Thoracic aorta (tissue), 2 donors: ENCODE data around the gene AXIN1. TPM values are rescaled to one million over a fixed set of nuclear protein-coding genes. Genes with fewer than 3 reads are reported as not detected.

ENCODE experiments used
- ATAC-seq: fragments of 150-250 bp; one replicate; pipeline ENCODE4 v1.8.0; 2017; ENCODE audit warnings: low read depth; ENCODE audit not compliant: insufficient number of reproducible peaks, low FRiP score
- DNase-seq: peaks from one replicate; pipeline ENCODE4 v3.0.0-alpha.2; 2020; ENCODE audit warnings: low spot score
- H3K27ac ChIP-seq, 2 donors: fragments of 200-600 bp; sonication (generic); 1 replicate in 1 of 2; 2 replicates in 1 of 2; pipeline ENCODE4 v1.5.1; 2016; ENCODE audit warnings: mild to moderate bottlenecking in 2 of 2, moderate library complexity in 2 of 2
- H3K27me3 ChIP-seq: fragments of 200-600 bp; sonication (generic); replicated peaks from 2 replicates; pipeline ENCODE4 v1.6.0; 2016; ENCODE audit warnings: mild to moderate bottlenecking; ENCODE audit not compliant: insufficient read depth
- H3K36me3 ChIP-seq: fragments of 200-600 bp; sonication (generic); one replicate; pipeline ENCODE4 v1.5.1; 2016
- H3K4me1 ChIP-seq, 2 donors: fragments of 200-600 bp; sonication (generic); 1 replicate in 1 of 2; 2 replicates in 1 of 2; pipeline versions ENCODE4 v1.5.1 to v1.6.0; 2016; ENCODE audit warnings: low read depth in 2 of 2, mild to moderate bottlenecking in 1 of 2; ENCODE audit not compliant: control insufficient read depth in 1 of 2
- H3K4me3 ChIP-seq: fragments of 200-600 bp; sonication (generic); 2 replicates; pipeline ENCODE4 v1.5.1; 2016; ENCODE audit warnings: mild to moderate bottlenecking
- H3K9me3 ChIP-seq: fragments of 200-600 bp; sonication (generic); 2 replicates; pipeline ENCODE4 v1.5.1; 2016
- total RNA-seq, 2 donors: library from RNA; depleted of rRNA; stranded (reverse); fragments of >200 nt; gene quantifications; one replicate each; pipeline versions ENCODE4 v1.1.0 to v1.2.3, GENCODE V29; 2016
- TF ChIP-seq, protein P1 (sequence below): fragments of 200-600 bp; sonication (generic); IDR thresholded peaks from one replicate; pipeline ENCODE4 v1.5.1; 2019; ENCODE audit warnings: antibody characterized with exemption

AXIN1 gene
- total RNA-seq, 2 donors from 2014 or later, result 20.0 to 27.2 TPM

- DNase-seq (no peak), ATAC-seq (no peak)
- TF ChIP-seq, protein P1, sequence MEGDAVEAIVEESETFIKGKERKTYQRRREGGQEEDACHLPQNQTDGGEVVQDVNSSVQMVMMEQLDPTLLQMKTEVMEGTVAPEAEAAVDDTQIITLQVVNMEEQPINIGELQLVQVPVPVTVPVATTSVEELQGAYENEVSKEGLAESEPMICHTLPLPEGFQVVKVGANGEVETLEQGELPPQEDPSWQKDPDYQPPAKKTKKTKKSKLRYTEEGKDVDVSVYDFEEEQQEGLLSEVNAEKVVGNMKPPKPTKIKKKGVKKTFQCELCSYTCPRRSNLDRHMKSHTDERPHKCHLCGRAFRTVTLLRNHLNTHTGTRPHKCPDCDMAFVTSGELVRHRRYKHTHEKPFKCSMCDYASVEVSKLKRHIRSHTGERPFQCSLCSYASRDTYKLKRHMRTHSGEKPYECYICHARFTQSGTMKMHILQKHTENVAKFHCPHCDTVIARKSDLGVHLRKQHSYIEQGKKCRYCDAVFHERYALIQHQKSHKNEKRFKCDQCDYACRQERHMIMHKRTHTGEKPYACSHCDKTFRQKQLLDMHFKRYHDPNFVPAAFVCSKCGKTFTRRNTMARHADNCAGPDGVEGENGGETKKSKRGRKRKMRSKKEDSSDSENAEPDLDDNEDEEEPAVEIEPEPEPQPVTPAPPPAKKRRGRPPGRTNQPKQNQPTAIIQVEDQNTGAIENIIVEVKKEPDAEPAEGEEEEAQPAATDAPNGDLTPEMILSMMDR, result no peak
- H3K9me3 ChIP-seq, result no peaks in the 10 kb centered on the region
- H3K4me3 ChIP-seq, result no peak overlapping the region
- no peak overlapping the region for H3K27ac ChIP-seq
- H3K27me3 ChIP-seq, result no peaks in the 10 kb centered on the region
- peaks cover 16% of the 10 kb centered on the region for H3K36me3 ChIP-seq
- H3K4me1 ChIP-seq, result no peaks in the 10 kb centered on the region
Observed at GRCh38 chr16:297832-298231, 54.7 kb downstream of the AXIN1 start.

- H3K36me3 ChIP-seq, result peaks cover 20% of the 10 kb centered on the region
- H3K9me3 ChIP-seq, result no peaks in the 10 kb centered on the region
- no peak overlapping the region for H3K4me3 ChIP-seq
- DNase-seq (no peak), ATAC-seq (no peak)
- TF ChIP-seq, protein P1, result no peak
- no peak overlapping the region for H3K27ac ChIP-seq
- no peaks in the 10 kb centered on the region for H3K4me1 ChIP-seq
- H3K27me3 ChIP-seq, result no peaks in the 10 kb centered on the region
Observed at GRCh38 chr16:296806-297510, 55.6 kb downstream of the AXIN1 start.

GRCh38 chr16:296276-296675, 56.2 kb downstream of the AXIN1 start:
- no peak for ATAC-seq
- H3K27me3 ChIP-seq, result no peaks in the 10 kb centered on the region

DNA sequence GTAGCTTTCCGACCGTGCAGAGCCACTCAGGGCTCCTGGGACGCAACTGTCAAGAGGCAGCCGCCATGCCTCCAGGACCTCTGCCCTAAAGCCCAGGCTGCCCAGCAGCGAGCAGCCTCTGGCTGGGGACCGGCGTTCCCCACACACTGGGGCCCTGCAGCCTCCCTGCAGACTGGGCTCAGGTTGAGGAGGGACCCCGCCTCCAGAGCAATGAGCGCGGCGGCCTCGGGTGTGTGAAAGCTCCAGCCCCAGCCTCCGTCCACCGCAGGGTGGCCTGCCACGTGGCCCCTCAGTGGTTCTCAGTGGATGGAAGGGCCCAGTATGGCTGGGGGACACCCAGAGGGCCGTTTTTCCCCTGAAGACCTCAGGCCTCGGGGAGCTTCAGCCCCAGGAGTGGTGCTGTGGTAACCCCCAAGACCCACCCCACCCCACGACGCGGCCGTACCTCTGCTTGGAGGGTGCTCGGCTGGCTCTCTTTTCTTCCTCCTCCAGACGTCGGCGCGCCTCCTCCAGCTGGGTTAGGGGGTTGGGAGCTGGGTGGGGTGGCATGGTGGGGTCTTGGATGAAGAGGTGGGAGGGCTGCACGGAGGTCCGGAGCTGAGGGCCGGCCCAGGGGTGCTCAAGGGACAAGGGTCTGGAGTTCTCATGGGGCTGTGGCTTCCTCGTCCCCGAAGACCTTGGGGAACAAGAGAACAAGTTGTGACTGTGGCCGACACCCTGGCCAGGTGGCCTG, 59.3 kb downstream of the AXIN1 start:
- Histone ChIP-seq H3K4me3 (no peak overlapping the region), H3K4me1 (no peaks in the 10 kb centered on the region), H3K27me3 (no peaks in the 10 kb centered on the region), H3K9me3 (no peaks in the 10 kb centered on the region), H3K36me3 (peaks cover 40% of the 10 kb centered on the region), H3K27ac (no peak overlapping the region)
- no peak for DNase-seq
- TF ChIP-seq, protein P1, result no peak
- no peak for ATAC-seq

More at GRCh38 chr16:296276-296675, 56.2 kb downstream of the AXIN1 start:
- peaks cover 26% of the 10 kb centered on the region for H3K36me3 ChIP-seq
- no peak overlapping the region for H3K27ac ChIP-seq
- H3K9me3 ChIP-seq, result no peaks in the 10 kb centered on the region
- H3K4me3 ChIP-seq, result no peak overlapping the region
- no peak for DNase-seq
- TF ChIP-seq, protein P1, result no peak
- no peaks in the 10 kb centered on the region for H3K4me1 ChIP-seq

DNA sequence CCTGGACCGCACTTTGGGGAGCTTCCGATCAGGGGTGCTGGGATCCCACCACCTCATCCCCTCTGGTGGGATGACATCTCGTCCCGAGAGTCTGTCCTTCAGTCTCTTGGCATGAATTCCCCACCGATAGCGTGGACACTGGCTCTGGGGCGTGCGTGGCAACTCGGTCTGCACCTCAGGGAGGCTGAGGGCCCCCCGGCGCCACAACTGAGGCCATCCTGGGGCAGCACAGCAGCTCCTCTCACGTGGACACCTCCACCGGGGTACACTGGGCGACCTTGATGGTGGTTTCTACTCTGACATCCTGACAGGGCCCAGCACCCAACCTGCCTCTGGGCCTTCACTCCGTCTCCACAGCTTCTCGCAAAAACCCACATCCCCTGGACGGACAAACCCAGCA, 61.0 kb downstream of the AXIN1 start:
- H3K9me3 ChIP-seq, result no peaks in the 10 kb centered on the region
- H3K4me1 ChIP-seq, result no peaks in the 10 kb centered on the region
- peaks cover 33% of the 10 kb centered on the region for H3K36me3 ChIP-seq
- ATAC-seq (no peak), DNase-seq (no peak)
- TF ChIP-seq, protein P1, result no peak
- no peaks in the 10 kb centered on the region for H3K27me3 ChIP-seq
- no peak overlapping the region for H3K4me3 ChIP-seq
- H3K27ac ChIP-seq, result no peak overlapping the region
